HG03565 (cell line): ENCODE measurements around the gene DMPK.

Experiments used
- ATAC-seq: cut with Tn5 transposase; IDR thresholded peaks from one replicate; pipeline ENCODE4 v1.9.1; 2021; ENCODE audit warnings: mild to moderate bottlenecking, moderate library complexity; ENCODE audit not compliant: unreplicated experiment

Gene DMPK

GRCh38 chr19:45782162-45782691, at the start of gene DMPK:
TSS of gene DMPK (minus strand) at chr19:45782490. CDS start at chr19:45782352, 138 bp downstream.
- ATAC-seq: no peak

- no peak for ATAC-seq
Measured at GRCh38 chr19:45828945-45829344, 46.7 kb upstream of the DMPK start.

- no peak for ATAC-seq
Measured at GRCh38 chr19:45828523-45828922, 46.2 kb upstream of the DMPK start.

GRCh38 chr19:45827459-45828093, 45.3 kb upstream of the DMPK start:
- ATAC-seq: no peak

- no peak for ATAC-seq
Measured at GRCh38 chr19:45826934-45827333, 44.6 kb upstream of the DMPK start.

GRCh38 chr19:45825917-45826893, 43.9 kb upstream of the DMPK start:
- no peak for ATAC-seq

GRCh38 chr19:45825263-45825605, 42.9 kb upstream of the DMPK start:
- ATAC-seq: no peak

- ATAC-seq: no peak
Measured at GRCh38 chr19:45824531-45825262, 42.4 kb upstream of the DMPK start.

- ATAC-seq: no peak
Measured at GRCh38 chr19:45824041-45824471, 41.8 kb upstream of the DMPK start.

- no peak for ATAC-seq
Measured at GRCh38 chr19:45823182-45823581, 40.9 kb upstream of the DMPK start.

- no peak for ATAC-seq
Measured at GRCh38 chr19:45822716-45823115, 40.4 kb upstream of the DMPK start.

- ATAC-seq: no peak
Measured at GRCh38 chr19:45821570-45821969, 39.3 kb upstream of the DMPK start.

GRCh38 chr19:45821103-45821521, 38.8 kb upstream of the DMPK start:
- no peak for ATAC-seq

- ATAC-seq: no peak
Measured at GRCh38 chr19:45820413-45821102, 38.3 kb upstream of the DMPK start.

- ATAC-seq: no peak
Measured at GRCh38 chr19:45819769-45820168, 37.5 kb upstream of the DMPK start.

GRCh38 chr19:45817725-45818301, 35.5 kb upstream of the DMPK start:
- no peak for ATAC-seq

GRCh38 chr19:45817010-45817724, 34.9 kb upstream of the DMPK start:
- ATAC-seq: peak; percentile 70

- no peak for ATAC-seq
Measured at GRCh38 chr19:45816236-45817009, 34.1 kb upstream of the DMPK start.
